Activated T-cell treated with anti-CD3 and anti-CD28 coated beads for 4 hours (primary cell): ENCODE results near the gene OVCH2.
"Not testable (repeated sequence)": the region's sequence is repeated elsewhere in the genome, so short reads cannot be mapped to it uniquely, and the experiment has no call there.

Experiments
- DNase-seq: peaks from one replicate; pipeline ENCODE4 v3.0.0-alpha.2; 2020

OVCH2 gene, protein sequence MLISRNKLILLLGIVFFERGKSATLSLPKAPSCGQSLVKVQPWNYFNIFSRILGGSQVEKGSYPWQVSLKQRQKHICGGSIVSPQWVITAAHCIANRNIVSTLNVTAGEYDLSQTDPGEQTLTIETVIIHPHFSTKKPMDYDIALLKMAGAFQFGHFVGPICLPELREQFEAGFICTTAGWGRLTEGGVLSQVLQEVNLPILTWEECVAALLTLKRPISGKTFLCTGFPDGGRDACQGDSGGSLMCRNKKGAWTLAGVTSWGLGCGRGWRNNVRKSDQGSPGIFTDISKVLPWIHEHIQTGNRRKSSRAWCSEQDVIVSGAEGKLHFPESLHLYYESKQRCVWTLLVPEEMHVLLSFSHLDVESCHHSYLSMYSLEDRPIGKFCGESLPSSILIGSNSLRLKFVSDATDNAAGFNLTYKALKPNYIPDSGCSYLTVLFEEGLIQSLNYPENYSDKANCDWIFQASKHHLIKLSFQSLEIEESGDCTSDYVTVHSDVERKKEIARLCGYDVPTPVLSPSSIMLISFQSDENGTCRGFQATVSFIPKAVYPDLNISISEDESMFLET

DNA sequence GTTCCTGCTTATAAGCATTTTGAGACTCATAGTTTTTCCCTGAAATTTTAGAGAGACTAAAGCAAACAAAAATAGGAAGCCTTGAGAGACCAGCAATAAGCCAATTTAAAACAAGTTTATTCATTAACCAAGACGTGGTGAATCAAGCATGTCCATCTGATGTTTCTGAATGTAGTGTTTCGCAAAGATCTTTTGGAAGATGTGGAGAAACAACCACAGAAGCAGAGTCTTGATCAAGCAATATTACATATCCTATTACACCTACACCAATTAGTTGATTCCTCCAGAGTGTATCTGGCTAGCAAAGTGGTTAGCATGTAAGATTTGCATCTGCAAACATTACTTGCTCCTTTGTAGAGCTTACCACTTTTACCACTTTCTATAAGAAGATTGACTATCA, at the start of gene OVCH2:
Gene OVCH2, minus strand, starts transcription at position 101 of the 400 bp plus-strand sequence. Its CDS starts 83 bp downstream, at position 18.
- no peak for DNase-seq

DNA sequence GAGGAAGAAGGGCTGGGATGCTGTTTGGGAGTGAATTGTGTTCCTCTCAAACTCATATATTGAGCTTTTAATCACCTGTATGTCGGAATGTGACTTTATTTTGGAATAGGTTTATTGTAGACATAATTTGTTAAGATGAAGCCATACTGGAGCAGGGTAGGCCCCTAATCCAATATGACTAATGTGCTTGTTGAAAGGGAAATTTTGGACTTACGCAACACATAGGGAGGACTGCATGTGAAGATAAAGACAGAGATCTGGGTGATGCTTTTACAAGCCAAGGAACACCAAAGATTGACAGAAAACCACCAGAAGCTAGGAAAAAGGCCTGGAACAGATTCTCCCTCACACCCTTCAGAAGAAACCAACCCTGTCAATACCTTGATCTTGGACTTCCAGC, 43.2 kb upstream of the OVCH2 start:
- no peak for DNase-seq

DNA sequence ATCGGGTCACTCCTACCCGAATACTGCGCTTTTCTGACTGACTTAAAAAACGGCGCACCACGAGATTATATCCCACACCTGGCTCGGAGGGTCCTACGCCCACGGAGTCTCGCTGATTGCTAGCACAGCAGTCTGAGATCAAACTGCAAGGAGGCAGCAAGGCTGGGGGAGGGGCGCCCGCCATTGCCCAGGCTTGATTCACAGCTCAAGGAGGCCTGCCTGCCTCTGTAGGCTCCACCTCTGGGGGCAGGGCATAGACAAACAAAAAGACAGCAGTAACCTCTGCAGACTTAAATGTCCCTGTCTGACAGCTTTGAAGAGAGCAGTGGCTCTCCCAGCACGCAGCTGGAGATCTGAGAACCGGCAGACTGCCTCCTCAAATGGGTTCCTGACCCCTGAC, 28.5 kb upstream of the OVCH2 start:
- not testable (repeated sequence) for DNase-seq

DNA sequence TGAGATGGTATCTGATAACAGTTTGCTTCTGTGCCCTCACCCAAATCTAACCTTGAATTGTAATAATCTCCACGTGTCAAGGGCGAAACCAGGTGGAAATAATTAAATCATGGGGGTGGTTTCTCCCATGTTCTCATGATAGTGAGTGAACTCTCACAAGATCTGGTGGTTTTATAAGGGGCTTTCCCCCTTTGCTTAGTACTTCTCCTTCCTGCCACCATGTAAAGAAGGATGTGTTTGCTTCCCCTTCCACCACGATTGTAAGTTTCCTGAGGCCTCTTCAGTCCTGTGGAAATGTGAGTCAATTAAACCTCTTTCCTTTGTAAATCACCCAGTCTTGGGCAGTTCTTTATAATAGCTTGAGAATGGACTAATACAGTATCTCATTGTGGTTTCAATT, 8.5 kb upstream of the OVCH2 start:
- DNase-seq, result no peak

DNA sequence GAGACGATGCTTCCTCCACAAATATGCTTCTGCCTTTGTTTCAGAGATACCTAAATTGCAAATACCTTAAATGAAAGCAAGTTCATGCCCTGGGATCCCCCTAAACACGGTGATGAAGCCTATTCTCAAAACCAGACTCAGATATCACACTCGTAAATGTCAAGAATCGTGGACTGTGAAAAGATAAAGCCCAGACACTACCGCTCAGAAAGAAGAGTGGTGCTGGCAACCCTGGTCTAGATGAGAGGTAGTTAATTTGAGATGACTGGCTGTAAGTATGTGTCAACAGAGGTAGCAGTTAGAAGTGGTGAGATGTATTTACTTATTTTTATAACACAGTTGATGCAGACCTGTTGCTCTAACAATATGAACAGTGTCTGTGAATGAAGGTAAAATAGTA, 2.5 kb downstream of the OVCH2 start:
- no peak for DNase-seq

DNA sequence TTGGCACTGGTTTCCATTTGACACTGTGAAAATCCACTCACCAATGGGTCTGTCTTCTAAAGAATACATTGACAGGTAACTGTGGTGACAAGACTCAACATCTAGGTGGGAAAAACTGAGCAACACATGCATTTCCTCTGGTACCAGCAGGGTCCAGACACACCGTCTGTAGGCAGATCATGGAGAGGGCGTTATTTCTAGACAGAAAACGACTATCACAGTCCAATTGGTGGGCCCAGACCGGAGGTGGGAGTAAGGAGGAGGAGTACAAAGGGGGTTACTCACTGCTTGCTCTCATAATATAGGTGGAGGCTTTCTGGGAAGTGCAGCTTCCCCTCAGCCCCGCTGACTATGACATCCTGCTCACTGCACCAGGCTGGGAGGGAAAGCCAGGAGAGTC, 9.9 kb downstream of the OVCH2 start:
- DNase-seq, result no peak

DNA sequence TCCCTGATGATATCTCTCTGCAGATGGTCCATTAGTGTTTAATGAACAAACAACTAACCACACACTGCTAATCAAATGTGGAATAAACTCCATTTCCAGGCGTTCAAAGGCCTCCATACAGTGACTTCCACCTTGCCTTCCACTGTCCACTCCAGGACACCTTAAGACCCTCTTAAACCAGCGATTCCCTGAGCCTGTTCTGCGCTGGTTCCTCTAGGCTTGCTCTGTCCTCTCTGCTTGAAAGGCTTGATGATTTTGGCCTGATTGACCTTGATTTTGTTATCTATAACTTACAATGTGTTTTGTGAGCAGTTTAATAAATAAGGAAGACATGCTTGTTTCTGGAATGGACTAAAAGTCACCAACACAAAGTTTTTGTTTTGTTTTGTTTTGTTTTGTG, 12.0 kb downstream of the OVCH2 start:
- no peak for DNase-seq

DNA sequence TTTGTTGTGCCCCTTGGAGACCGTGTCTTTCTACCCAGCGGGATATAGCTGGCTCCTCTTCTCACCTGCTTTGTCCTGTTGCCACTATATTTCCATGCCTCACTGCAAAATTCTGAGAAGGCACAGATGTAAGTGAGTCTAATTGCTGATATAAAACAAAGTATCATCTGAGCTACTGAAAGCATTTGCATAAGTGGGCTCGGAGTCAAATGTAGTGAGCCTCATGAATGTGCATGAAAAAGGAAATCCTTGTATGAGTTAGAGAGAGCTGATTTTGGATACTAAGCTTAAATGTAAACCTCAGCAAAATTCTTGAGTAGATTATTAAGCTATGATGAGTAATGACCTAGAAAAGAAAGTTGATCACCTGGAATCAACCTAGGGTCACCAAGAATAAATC, 13.9 kb downstream of the OVCH2 start:
- no peak for DNase-seq

DNA sequence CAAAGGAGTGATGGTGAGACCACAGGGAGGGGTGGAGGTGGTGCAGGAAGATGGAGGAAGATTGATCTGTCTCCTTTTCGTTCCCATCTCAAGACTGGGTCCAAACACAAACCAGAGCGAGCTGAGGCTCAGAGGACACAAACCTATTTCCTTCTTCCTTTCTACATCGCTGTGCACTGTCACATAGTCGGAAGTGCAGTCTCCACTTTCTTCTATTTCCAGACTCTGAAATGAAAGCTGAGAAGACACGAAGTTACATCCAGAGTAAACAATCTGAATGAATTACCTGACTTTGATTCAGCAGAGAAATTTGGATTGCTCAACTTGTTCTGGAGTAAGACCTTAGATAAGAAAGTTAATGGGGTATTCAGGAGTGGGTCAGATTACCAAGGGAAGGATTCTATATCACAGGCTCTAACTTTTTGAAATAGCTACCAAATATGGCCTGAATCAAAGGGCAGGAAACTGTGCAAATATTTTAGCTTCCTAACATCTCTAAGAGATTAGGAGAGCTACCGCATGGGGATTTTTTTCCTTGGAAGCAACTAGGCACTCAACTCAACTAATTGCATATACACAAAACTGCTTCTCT, 14.4 kb downstream of the OVCH2 start:
- no peak for DNase-seq

DNA sequence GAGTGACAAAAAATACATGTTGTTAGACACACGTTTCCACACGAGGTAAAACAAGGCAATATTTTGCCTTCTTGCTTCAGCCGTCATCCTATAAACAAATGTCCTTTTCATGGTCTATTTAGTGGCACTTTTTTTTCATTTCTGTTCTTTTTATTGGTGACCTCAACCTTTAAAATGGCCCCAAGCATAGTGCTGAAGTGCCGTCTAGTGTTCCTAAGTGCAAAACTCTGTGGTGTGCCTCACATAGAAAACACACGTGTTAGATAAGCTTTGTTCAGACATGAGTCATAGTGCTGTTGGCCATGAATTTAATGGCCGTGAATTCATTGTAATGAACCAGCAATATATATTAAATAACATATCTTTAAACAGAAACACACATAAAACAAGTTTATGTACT, 15.6 kb downstream of the OVCH2 start:
- no peak for DNase-seq

DNA sequence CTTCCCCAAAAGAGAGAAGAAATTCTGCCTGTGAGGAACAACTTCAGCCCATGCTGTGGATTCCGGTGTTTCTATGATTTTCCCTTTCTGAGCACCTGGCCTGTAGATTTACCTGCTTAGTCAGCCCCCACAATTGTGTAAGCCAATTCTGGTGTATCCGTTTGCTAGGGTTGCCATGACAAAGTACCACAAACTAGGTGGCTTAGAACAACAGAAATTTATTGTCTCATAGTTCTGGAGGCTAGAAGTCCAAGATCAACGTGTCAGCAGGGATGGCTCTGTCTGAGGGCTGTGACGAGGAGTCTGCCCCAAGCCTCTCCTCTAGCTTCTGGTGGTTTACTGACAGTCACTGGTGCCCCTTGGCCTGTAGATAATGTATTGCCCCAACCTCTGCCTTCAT, 17.0 kb downstream of the OVCH2 start:
- DNase-seq, result no peak

DNA sequence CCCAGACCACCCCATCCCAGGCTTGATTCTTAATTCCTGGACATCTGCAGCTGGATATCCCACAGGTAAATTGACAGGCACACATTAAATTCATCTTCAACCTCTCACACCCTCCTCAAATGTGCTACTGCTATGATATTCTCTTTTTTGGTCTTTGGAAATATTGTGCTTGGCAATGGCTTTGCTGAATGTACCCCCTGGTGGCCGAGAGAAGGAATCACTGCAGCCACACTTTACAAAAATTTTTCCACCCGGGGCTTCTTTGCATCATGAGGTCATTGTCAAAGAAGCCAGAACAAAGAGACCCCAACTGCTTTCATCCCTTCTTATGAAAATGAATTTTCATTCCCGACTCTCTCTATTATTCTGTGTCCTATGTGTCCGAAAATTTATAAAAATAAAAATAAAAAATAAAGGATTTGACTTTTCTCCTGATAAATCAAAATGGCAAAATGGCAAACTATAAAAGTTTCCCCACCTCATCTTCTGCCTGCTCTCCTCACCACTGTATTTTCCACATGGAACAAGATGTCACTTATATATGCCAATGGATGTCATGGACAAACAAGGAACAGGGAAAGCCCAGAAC, 17.9 kb downstream of the OVCH2 start:
- DNase-seq, result no peak

DNA sequence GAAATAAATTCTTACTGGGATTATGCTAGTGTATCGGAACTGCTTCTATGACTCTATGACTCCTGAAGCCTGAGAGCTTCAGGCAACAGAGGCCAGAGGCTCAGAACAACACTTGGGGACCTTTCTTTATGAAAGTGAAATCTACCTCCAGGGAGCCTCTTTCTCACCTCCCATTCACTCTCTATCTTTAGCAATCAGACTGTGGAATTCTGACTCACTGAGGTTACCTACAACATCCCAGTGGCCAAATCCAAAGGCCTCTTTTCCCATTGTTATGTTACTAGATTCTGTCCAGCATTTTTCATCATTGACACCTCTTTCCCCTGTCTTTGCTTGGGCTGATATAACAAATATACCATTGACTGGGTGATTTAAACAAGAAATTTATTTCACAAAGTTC, 18.9 kb downstream of the OVCH2 start:
- DNase-seq, result no peak

DNA sequence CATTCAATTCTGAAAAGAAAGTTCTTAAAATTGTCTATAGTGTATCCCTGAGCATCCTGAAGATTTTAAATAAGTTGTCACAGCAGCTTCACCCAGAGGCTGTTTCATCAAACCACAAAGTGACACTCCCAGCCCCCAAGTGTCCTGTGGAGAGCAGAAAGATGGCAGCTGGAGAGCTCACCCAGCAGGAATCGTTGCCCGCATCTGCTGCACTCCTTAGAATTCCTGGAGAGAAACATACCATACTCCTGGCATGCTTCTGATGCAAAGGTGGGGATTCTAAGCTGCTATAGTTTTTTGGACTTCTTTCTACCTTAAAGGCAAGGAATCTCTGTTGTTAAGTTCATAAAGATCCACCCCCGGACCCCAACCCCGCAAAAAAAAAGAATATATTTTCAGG, 19.5 kb downstream of the OVCH2 start:
- DNase-seq, result no peak

DNA sequence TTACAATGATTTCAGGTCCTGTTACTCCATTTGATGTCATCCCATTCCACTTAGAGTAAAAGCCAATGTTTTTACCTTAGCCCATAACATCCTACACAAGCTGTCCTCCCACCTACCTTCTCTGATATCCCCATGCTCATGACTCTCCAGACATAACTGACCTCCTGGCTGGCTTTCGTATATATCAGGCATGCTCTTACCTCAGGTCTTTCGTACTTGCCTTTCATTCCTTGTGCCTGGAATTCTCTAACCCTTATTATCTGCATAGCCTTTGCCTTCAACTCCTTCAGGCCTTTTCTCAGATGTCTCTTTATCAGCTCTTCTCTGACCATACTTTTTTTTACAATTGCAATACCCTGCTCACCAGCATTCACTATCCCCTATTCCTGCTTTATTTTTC, 22.7 kb downstream of the OVCH2 start:
- no peak for DNase-seq

DNA sequence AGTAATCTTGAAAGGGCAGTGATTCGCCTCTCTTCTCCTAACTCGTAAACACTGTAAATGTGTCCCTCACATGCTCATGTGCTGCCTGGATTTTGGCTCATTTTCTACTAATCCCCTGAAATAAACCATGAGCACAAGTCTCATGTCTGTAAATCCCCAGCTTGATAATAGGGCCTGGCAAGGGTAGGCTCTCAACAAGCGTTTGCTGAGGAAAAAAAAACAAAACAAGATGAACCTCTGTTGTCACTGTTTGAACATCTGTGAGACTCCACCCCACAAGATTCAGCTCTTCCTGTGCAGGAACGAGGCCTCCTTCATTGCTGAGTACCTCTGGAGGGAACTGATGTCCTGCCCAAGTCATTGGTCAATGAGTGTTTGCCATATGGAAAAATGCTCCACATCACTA, 28.5 kb downstream of the OVCH2 start:
- DNase-seq, result no peak

DNA sequence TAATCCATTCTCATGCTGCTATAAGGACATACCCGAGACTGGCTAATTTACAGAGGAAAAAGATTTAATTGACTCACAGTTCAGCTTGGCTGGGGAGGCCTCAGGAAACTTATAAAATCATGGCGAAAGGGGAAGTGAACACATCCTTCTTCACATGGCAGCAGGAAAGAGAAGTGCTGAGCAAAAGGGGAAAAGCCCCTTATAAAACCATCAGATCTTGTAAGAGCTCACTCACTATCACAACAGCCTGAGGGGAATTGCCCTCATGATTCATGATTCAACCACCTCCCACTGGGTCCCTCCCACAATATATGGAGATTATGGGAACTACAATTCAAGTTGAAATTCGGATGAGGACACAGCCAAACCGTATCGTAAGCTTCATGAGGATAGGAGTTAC, 29.2 kb downstream of the OVCH2 start:
- DNase-seq, result no peak

DNA sequence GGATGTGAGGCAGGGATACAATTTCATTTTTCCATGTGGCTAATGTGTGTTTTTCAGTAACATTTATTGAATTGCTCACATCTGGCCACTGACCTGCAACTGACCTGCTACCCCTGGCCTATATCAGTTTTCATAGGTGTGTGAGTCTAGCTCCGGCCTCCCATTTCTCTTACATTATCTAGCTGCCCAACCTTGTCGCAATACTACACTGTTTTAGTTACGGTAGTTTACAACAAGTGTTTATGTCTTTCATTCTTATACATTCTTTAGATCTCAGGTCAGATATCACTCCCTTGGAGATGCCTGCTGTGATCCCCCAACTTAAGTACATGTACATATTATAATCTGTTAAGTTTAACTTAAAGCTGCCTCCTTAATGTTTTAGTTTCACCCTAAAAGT, 30.6 kb downstream of the OVCH2 start:
- no peak for DNase-seq

DNA sequence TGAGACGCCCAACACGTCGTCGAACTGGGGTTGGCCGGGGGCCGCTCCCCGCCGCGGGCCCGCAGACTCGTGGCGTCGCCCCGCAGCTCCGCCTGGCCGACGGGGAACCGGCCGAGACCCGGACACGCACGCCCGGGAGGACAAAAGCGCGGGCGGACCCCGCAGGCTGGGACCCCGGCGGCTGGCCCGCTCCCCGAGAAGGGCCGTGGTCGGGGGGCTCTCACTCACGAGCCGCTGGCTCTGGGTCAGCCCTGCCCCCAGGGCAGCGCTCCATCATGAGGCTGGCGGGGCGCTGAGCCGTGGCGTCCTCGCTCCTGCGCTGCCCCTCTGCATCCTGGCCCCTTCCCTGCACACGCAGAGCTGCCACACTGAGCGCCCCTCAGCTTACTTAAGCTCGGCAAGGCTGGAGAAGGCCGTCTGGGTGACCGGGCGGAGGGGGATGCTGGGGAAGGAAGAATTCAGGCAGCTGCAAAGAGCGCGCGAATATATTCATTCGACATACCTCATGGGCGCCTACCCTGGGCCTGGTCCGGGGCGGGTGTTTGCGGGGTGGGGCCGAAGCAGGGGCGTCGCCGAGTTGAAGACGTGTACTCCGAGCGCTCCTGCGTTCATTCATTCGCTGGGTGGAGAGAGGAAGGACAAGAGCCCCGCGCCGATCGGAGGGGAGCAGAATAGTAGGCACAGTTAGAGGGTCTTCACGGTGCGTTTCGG, 32.4 kb downstream of the OVCH2 start:
- no peak for DNase-seq

DNA sequence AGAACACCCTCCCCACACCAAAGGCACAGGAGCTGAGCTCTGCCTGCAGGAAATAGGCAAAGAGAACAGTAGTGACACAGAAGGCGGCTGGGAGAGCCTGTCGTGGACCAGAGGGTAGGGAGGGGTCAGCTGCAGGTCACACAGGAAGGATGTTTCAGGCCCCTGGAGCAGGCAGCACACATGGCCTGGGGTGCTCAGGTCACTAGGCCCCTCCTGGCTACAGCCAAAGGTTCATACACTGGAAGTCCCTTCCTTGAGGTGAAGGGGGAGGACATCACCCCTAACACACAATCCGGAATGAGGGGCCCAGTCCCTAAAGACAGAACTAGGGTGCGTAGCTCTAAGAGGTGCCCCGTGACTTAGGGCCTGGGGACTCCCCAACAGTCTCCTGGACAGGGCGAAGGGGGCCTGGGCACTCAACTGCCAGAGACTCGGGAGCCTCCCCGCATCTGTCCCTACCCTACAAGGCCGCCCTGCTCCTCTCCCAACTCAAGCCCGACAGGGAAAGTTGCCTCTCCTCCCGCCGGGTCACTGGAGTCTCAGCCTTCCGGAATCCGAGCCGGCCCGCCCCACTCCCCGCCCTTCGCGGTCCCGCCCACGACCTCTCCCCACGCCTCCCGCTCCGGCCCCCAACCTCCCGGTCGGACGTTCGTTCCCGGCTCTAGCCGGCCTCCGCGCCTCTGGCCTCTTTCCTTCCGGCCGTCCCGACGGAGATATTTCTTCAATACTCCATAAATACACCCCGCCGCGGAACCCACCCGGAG, 33.1 kb downstream of the OVCH2 start, which contains the start of gene CYB5R2:
Gene CYB5R2, minus strand, starts transcription at position 541 of the 764 bp plus-strand sequence. CDS start 675 bp downstream, outside the sequence.
- no peak for DNase-seq

DNA sequence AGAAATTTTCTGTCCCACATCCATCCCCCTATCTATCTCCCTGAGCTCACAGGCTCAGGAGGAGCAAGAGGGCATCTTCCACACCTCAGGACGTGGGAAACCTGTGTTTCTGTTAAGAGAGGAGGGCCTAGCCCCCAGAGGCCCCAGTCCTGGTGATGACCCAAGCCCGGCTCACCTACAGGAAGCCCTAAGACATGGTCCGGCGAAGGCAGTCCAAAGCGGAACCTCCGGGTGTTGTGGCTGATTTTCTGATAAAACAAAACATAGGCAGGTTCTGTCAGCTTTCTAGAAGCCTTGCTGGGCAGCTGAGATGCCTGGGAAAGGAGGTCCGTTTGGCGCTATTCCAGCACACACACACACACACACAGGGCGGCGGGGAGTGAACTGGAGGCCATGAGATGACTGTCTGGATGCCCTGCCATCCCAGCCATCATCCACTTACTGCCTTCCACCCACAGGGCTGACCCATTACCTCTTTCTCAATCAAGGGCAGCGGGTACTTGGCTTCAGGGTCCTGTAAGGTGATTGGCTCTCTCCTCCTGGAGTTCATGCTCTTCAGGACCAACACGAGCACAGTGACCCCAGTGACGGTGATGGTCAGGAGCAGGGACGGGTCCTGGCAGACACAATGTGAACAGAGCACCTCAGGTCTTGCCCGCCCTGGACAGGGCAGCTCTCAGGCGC, 33.9 kb downstream of the OVCH2 start:
- no peak for DNase-seq
